Gastrocnemius medialis (tissue), 4 donors: ENCODE data around the gene NPHP1.
"Not testable (repeated sequence)": the region's sequence is repeated elsewhere in the genome, so short reads cannot be mapped to it uniquely, and the experiment has no call there.

Experiments
- CTCF ChIP-seq, 5 experiments: fragments of 450-650 bp in 3 of 5; fragments of 200-600 bp in 2 of 5; sonication (generic) in 2 of 5; IDR thresholded peaks in 4 of 5; conservative IDR thresholded peaks in 1 of 5; 1 replicate in 4 of 5; 2 replicates in 1 of 5; pipeline ENCODE4 v1.5.1; 2016 to 2019; ENCODE audit warnings: antibody characterized with exemption in 5 of 5, mild to moderate bottlenecking in 3 of 5, moderate library complexity in 3 of 5
- POLR2A ChIP-seq, 2 donors: fragments of 450-650 bp; IDR thresholded peaks; one replicate each; pipeline ENCODE4 v1.6.1; 2017; ENCODE audit warnings: antibody characterized with exemption in 2 of 2, mild to moderate bottlenecking in 2 of 2, moderate library complexity in 2 of 2

GRCh38 chr2:110093924-110094323 is 110.9 kb downstream of the NPHP1 start:
- not testable (repeated sequence) for TF ChIP-seq CTCF (IDR thresholded peaks at IDR 0.05 in 4 of 5, conservative IDR thresholded peaks at IDR 0.05 in 1 of 5); POLR2A (IDR thresholded peaks at IDR 0.05)
